GM21723 (cell line): ENCODE results near the gene UNC45B.
"Not testable (repeated sequence)": the region's sequence is repeated elsewhere in the genome, so short reads cannot be mapped to it uniquely, and the experiment has no call there.

Source experiments
- ATAC-seq: cut with Tn5 transposase; IDR thresholded peaks from one replicate; pipeline ENCODE4 v1.9.1; 2021; ENCODE audit warnings: mild to moderate bottlenecking, moderate library complexity; ENCODE audit not compliant: unreplicated experiment

Gene UNC45B

DNA sequence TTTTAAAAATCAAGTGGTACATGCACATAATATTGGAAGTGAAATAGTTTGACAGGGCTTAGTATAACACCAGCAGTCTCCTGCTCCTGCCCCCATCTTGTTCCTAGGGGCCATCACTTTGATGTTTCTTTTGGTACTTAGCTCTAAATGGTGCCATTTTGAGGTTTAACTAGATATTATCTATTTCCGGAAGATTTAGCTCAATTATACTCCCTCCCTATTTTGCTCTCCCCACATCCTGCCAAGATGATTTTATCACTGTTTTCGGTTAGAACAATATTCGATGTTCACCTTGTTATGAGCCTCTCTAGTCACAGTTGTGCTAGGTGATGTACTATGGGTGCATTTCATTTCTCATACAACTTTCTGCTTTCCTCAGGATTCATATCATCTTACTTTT lies 66.6 kb downstream of the UNC45B start:
- no peak for ATAC-seq

DNA sequence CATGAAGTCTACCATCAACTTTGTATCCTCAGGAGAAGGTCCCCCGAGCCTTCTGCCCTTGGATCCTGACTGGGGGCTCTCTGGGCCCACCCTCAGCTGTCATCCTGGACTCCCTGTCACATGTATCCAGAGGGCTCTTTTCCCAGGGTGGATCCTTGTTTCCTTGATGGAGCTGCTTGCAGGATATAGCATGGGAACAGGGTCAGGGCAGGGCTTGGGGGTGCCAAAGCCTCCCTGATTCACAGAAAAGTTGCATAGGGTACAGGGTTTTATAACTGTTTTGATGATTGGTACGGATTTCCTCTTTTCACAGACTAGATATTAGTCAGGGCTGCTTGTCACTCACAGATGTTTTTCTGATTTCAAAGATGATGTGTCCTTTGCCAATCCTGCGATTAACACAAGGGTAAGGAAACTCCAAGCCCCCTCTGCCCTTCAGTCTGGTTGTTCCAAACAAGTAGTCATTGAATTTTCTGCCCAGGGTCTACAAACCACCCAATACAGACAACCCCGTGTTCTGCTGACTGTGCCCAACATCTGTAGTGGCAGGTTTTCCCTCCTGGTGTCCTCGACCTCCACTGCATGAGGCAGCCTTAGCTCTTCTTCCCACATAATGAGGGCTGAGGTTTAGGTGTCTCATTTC lies 67.1 kb downstream of the UNC45B start:
- ATAC-seq: no peak

DNA sequence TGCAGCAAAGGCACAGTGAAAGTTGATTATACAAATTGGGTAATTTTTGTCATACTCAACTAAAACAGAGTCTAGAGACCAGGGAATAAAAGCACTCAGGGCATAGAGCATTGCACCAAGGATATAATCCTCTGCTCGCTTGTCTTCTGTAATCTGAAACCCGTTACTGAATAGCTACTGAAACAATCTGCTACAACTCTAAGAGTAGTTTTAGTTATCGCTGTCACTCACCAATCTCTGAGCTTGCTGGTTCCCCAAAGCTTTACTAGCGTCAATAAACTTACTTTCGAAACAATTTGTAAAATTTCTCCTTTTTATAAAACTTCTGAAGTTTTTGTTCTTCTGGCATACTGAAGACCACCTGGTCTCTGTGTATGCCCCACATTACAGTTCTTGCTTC lies 69.5 kb downstream of the UNC45B start:
- ATAC-seq: no peak

DNA sequence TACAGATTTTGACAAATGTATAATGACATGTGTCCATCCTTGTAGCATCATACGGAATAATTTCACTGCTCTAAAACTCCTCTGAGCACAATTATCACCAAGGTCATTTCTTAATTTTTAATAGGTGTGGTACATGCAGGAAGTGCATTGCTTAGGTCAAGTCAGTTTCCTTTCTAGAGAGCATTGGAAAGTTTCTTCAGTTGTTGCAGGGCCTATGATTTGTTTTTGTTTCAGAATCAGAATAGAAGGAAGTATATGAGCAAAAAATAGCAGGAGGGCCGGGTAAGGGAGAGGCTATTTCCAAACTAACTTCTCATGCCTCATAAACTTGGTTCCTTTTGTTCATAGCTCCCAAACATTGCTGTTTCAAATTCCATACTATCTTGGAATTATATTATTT lies 71.3 kb downstream of the UNC45B start:
- ATAC-seq: no peak

DNA sequence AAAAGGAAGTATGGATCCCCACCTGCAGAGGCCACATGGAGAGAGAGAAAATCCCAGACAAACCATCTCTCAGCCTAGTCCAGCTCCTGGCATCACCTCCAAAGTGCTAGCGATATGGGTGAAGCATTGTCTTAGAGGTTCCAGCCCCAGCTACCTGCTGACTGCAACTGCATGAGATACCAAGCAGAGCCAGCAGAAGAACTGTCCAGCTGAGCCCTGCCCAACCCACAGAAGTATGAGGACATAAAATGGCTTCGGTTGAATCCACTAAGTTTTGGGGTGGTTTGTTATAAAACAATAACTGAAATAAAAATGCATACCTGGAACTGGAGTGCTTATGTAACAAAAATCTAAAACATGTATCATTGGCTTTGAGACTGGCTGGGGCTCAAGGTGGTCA lies 74.8 kb downstream of the UNC45B start:
- no peak for ATAC-seq

DNA sequence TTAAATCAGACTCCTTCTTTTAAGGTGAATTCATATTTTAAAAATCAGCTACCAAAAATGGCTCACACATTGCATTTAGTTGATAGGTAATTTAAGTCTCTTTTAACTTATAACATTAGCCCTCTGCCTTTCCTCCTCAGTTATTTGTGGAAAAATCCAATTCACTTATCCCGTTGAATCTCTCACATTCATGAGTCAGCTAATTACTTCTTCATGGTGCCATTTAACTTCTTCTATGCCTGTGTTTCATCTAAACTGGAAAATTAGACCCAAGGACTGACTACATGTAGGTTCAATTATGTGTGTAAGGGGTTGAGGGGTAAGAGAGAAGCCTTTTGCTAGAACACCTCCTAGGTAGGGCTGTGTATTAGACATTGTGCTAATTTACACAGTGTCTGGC lies 76.8 kb downstream of the UNC45B start:
- no peak for ATAC-seq

DNA sequence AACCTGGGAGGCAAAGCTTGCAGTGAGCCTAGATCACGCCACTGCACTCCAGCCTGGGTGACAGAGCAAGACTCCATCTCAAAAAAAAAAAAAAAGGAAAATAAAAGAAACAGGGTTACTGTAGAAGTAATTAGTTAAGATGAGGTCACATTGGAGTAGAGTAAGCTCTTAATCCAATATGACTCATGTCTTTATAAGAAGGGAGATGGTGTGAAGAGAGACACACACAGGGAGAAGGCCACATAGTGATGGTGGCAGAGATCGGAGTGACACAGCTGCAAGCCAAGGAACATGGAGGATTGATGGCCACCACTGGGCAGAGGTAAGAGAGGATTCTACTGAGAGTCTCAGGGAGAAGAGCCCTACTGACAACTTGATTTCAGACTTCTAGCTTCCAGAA lies 79.9 kb downstream of the UNC45B start:
- no peak for ATAC-seq

DNA sequence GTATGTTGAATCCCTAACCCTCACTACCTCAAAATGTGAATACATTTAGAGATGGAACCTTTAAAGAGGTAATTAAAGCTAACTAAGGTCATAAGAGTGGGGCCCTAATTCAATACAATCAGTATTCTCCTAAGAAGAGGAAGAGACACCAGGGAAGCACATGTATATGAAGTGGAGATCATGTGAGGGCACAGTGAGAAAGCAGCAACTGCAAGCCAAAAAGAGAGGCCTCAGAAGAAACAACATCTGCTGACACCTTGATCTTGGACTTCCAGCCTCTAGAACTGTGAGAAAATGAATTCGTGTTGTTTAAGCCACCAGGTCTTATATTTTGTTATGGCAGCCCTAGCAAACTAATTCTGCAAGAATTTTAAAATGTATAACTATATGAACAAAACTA lies 82.0 kb downstream of the UNC45B start:
- ATAC-seq: no peak

DNA sequence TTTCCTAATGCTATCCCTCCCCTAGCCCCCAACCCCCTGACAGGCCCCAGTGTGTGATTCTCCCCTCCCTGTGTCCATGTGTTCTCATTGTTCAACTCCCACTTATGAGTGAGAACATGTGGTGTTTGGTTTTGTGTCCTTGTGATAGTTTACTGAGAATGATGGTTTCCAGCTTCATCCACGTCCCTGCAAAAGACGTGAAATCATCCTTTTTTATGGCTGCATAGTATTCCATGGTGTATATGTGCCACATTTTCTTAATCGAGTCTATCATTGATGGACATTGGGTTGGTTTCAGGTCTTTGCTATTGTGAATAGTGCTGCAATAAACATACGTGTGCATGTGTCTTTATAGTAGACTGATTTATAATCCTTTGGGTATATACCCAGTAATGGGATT lies 86.7 kb downstream of the UNC45B start:
- ATAC-seq: not testable (repeated sequence)

DNA sequence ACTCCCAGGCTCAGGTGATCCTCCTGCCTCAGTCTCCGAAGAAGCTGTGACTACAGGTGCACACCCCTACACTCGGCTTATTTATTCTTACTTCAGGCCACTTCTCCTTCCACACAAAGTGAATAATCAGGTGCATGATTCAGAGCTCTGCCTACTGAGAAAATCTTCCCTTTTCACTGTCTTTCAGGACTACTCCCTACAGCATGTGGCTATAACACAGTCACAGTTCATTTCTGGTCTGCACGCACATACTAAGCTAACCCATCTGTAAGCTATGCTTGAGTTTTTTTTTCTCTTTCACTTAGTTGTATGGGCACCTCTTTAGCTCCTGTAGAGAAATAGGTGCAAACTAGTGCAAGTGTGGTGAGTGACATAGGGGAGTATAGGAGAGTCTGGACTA lies 87.7 kb downstream of the UNC45B start:
- ATAC-seq: no peak

DNA sequence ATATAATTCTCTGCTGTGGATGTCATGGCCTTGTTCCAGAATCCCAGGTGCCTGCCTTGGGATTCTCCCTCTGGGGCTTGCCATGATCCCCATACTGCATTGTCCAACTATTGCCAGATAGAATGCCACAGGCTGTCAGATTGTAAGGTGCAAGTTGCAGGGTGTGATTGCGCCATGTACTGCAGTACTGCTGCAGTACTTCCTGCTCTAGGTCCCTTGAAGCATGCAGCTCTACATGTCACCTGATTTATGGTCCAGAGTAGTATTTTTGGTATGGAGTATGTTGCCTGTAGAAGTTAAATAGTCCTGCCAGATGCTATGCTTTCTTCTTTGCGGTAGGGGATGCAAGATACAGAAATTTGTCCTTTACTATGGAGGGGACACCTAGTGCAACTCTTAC lies 88.3 kb downstream of the UNC45B start:
- no peak for ATAC-seq

DNA sequence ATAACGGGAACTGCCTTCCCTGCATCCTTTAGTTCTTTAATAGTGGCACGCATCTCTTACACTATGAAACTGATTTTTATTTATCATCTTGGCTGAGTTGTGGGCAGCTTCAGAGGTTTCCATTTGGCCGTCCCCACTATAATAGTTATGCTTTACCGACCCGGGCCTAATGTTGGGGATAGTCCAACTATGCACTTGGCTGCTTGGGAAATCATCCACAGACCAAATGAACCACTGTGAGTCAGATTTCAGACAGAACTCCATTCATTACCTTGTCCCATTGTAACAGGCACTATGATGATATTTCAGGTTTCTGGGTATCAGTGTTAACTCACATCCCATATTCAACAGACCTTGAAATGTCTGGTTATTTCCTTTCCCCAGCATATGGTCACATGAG lies 89.2 kb downstream of the UNC45B start:
- no peak for ATAC-seq

DNA sequence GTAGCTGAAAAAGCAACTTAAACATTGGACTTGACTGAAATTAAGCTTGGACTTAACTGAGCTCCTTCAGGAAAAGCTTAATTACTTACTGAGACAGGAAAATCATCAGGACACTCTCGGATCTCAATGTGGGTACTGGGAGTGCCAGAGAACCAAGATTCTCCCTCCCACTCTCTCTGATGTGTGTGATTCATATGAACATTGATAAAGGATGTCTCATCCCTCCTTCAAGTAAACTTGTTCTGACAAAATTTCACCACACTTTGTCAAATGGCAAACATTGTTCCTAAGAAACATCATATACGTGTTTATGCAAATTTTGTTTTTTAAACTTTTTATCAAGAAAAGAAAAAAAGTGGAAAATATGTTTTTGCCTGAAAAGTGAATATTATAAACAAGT lies 91.2 kb downstream of the UNC45B start:
- no peak for ATAC-seq
